Bronchial epithelial cell (primary cell): ENCODE results near the gene TOR2A. TPM values are rescaled to one million over a fixed set of nuclear protein-coding genes. Genes with fewer than 3 reads are reported as not detected.
A peak's percentile ranks its signal among the peaks of the same experiment; 100 is the strongest.

Source experiments
- DNase-seq: peaks from one replicate; pipeline ENCODE4 v3.0.0-alpha.2; 2010; ENCODE audit warnings: low read depth
- FAIRE-seq: peaks from 2 replicates; lab custom pipeline; 2011; peaks lifted over from hg19 to GRCh38; lab: Jason Lieb, UNC
- H3K27me3 ChIP-seq: 2 replicates; pipeline ENCODE4 v1.5.1; 2011; ENCODE audit warnings: low read length; ENCODE audit not compliant: control insufficient read depth, insufficient read depth
- H3K36me3 ChIP-seq: 2 replicates; pipeline ENCODE4 v1.5.1; 2011; ENCODE audit warnings: low read length; ENCODE audit not compliant: control insufficient read depth, insufficient read depth
- H3K4me3 ChIP-seq: 2 replicates; pipeline ENCODE4 v1.5.1; 2011; ENCODE audit warnings: mild to moderate bottlenecking, low read depth, low read length, control low read depth
- CTCF ChIP-seq: IDR thresholded peaks from 2 replicates; pipeline ENCODE4 v1.5.1; 2011; ENCODE audit warnings: mild to moderate bottlenecking, moderate library complexity, low read length, control low read depth, inconsistent platforms; ENCODE audit not compliant: insufficient read depth, severe bottlenecking
- total RNA-seq: library from RNA; depleted of rRNA; stranded (reverse); fragments of >200 nt; gene quantifications from 2 replicates; pipeline ENCODE4 v1.2.1, GENCODE V29; 2014

Gene TOR2A
- total RNA-seq, 1 donor from 2014 or later: 1.8 TPM

GRCh38 chr9:127716412-127716811 lies 18.7 kb downstream of the TOR2A start:
- Histone ChIP-seq H3K36me3 (peaks cover 3% of the 10 kb centered on the region), H3K4me3 (no peak overlapping the region), H3K27me3 (no peaks in the 10 kb centered on the region)
- no peak for DNase-seq
- TF ChIP-seq CTCF: no peak
- no peak for FAIRE-seq

DNA sequence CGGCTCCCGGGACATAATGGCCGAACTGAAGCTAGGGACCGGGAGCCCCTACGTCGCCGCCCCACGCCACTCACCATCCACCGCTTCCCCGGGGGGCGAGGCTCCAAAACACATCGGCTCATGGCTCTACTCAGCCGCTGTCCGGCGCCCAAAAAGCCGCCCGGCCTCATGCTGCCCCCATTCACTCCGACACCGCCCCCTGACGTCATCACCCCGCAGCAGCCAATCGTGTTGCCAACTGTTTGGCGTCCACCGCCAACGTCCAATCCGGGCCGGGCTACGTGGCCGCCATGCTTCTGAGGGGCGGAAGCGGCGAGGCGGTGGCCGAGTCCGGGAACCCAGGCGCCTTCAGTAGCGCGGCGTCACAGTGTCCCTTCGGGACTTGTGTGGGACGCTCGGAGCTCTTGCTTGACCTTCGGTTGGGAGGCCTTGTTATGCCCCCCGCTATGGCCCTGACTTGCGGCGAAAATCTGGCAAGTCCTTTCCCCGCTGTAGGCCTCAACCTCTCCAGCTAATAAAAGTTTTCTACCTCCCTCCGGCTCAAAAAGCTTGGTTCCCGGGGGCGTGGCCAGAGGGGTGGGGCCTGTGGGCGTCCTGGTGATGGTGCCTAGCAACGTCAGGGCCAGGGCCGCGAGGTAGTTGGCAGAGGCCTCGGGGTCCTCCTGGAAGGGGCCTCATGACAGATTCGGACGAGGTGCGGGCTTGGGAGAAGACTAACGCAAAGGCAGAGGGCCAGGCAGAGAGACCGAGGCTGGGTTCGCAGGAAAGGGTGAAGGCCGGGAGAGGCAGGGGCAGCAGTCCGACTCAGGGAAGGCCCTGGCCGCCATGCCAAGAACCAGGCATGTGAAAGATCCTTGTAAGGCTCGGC lies 19.4 kb downstream of the TOR2A start, which contains the start of the genes PTRH1 and TTC16:
TSS of gene PTRH1 (minus strand) at position 194 of the 868 bp plus-strand sequence. CDS start at position 170, 24 bp downstream.
TSS of gene TTC16 (plus strand) at position 610 of the 868 bp plus-strand sequence. CDS start at position 677, 67 bp downstream.
- FAIRE-seq (no peak), DNase-seq (peak; percentile 84)
- H3K27me3 ChIP-seq: no peaks in the 10 kb centered on the region
- peaks cover 3% of the 10 kb centered on the region for H3K36me3 ChIP-seq
- TF ChIP-seq CTCF: no peak
- H3K4me3 ChIP-seq: peak within 1 kb of the TSS; percentile 93

- no peak for DNase-seq
- Histone ChIP-seq H3K36me3 (peaks cover 3% of the 10 kb centered on the region), H3K4me3 (peak overlapping the region; percentile 93), H3K27me3 (no peaks in the 10 kb centered on the region)
- FAIRE-seq: no peak
- TF ChIP-seq CTCF: no peak
These were observed 20.1 kb downstream of the TOR2A start for GRCh38 chr9:127714951-127715469.

- Histone ChIP-seq H3K27me3 (no peaks in the 10 kb centered on the region), H3K4me3 (peak overlapping the region; percentile 93), H3K36me3 (peaks cover 3% of the 10 kb centered on the region)
- FAIRE-seq (no peak), DNase-seq (no peak)
- TF ChIP-seq CTCF: no peak
These were observed 20.9 kb downstream of the TOR2A start for GRCh38 chr9:127714020-127714750.

GRCh38 chr9:127712867-127713266 lies 22.2 kb downstream of the TOR2A start:
- DNase-seq (no peak), FAIRE-seq (no peak)
- no peak for TF ChIP-seq CTCF
- peaks cover 3% of the 10 kb centered on the region for H3K36me3 ChIP-seq
- H3K27me3 ChIP-seq: no peaks in the 10 kb centered on the region
- no peak overlapping the region for H3K4me3 ChIP-seq
